Activated CD8-positive, alpha-beta T cell treated with anti-CD3 and anti-CD28 coated beads for 36 hours (primary cell): ENCODE results near the gene ZNF629. TPM values are rescaled to one million over a fixed set of nuclear protein-coding genes. Genes with fewer than 3 reads are reported as not detected.
A peak's percentile ranks its signal among the peaks of the same experiment; 100 is the strongest.

Experiments
- ATAC-seq: fragments of 200-7000 bp; cut with Tn5 transposase; one replicate; pipeline ENCODE4 v1.10.0; 2021; ENCODE audit warnings: mild to moderate bottlenecking, moderate library complexity
- CTCF ChIA-PET: fragments of 350-600 bp; sonication (Branson Sonifier 250); formaldehyde crosslinking; loops from one replicate; lab custom pipeline; 2021; ENCODE audit warnings: antibody characterized with exemption; lab: Charles Lee
- POLR2A ChIA-PET: fragments of 350-600 bp; sonication (Branson Sonifier 250); formaldehyde crosslinking; loops from one replicate; lab custom pipeline; 2021; ENCODE audit warnings: antibody characterized with exemption; lab: Charles Lee
- DNase-seq: peaks from one replicate; pipeline ENCODE4 v3.0.0-alpha.2; 2020
- H3K27ac Mint-ChIP-seq: one replicate; pipeline ENCODE4 v1.8.0; 2021; ENCODE audit warnings: mild to moderate bottlenecking, mixed read lengths
- H3K27me3 Mint-ChIP-seq: one replicate; pipeline ENCODE4 v1.8.0; 2021; ENCODE audit warnings: mixed read lengths
- H3K36me3 Mint-ChIP-seq: one replicate; pipeline ENCODE4 v1.8.0; 2021; ENCODE audit warnings: low read depth, mixed read lengths
- H3K4me1 Mint-ChIP-seq: one replicate; pipeline ENCODE4 v1.8.0; 2021; ENCODE audit warnings: low read depth, mixed read lengths
- H3K4me3 Mint-ChIP-seq: one replicate; pipeline ENCODE4 v1.8.0; 2021; ENCODE audit warnings: mild to moderate bottlenecking, moderate library complexity, mixed read lengths
- H3K9me3 Mint-ChIP-seq: one replicate; pipeline ENCODE4 v1.8.0; 2021; ENCODE audit warnings: mixed read lengths
- intact Hi-C: fragments of 100-400 bp; cut with micrococcal nuclease; formaldehyde crosslinking; loops from one replicate; pipeline ENCODE4 v1.10.0; 2022
- total RNA-seq, 2 experiments: library from RNA; stranded (reverse); gene quantifications; one replicate each; pipeline ENCODE4 v1.2.3, GENCODE V29; 2021
- TF ChIP-seq, protein P1 (sequence below): fragments of 200-600 bp; IDR thresholded peaks from one replicate; pipeline ENCODE4 v1.8.0; 2022; ENCODE audit warnings: antibody characterized with exemption, mild to moderate bottlenecking

Gene ZNF629
- total RNA-seq, 2 experiments from 2014 or later, result 2.8 to 3.2 TPM

DNA sequence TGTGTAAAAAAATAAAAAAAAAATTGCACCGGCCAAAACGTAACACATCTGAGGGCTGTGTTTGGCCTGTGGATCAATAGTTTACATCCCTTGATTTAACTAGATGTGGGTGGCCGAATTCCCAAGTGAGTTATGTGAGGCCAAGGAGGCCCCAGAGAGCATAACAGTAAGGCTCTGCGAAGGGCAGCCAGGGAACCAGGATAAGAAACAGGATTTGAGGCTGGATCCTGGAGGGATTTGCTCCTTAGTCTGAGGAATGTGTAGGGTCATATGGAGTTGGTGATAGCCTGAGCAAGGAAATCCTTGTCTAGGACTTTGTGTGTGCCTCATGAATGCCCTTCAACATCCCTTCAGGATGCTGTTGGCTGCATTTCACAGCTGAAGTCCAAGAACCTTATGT is 36.8 kb downstream of the ZNF629 start:
- DNase-seq (no peak), ATAC-seq (no peak)
- H3K36me3 Mint-ChIP-seq, result peaks cover 22% of the 10 kb centered on the region
- H3K27me3 Mint-ChIP-seq, result no peaks in the 10 kb centered on the region
- H3K27ac Mint-ChIP-seq, result no peak overlapping the region
- CTCF ChIA-PET, result interaction anchor here (0.6 to 1.6 kb wide), 4 partner anchors 56 to 347 kb away, joined by 3 to 5 read pairs (median 4); no protein-coding TSS in a partner anchor
- no peaks in the 10 kb centered on the region for H3K9me3 Mint-ChIP-seq
- TF ChIP-seq, protein P1, sequence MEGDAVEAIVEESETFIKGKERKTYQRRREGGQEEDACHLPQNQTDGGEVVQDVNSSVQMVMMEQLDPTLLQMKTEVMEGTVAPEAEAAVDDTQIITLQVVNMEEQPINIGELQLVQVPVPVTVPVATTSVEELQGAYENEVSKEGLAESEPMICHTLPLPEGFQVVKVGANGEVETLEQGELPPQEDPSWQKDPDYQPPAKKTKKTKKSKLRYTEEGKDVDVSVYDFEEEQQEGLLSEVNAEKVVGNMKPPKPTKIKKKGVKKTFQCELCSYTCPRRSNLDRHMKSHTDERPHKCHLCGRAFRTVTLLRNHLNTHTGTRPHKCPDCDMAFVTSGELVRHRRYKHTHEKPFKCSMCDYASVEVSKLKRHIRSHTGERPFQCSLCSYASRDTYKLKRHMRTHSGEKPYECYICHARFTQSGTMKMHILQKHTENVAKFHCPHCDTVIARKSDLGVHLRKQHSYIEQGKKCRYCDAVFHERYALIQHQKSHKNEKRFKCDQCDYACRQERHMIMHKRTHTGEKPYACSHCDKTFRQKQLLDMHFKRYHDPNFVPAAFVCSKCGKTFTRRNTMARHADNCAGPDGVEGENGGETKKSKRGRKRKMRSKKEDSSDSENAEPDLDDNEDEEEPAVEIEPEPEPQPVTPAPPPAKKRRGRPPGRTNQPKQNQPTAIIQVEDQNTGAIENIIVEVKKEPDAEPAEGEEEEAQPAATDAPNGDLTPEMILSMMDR, result no peak
- H3K4me1 Mint-ChIP-seq, result peaks cover 21% of the 10 kb centered on the region
- POLR2A ChIA-PET, result interaction anchor here (0.9 to 2.0 kb wide), 5 partner anchors 9 to 91 kb away, joined by 3 to 6 read pairs (median 3); no protein-coding TSS in a partner anchor
- peak overlapping the region; percentile 90 for H3K4me3 Mint-ChIP-seq
- intact Hi-C loops, result no loop called here

DNA sequence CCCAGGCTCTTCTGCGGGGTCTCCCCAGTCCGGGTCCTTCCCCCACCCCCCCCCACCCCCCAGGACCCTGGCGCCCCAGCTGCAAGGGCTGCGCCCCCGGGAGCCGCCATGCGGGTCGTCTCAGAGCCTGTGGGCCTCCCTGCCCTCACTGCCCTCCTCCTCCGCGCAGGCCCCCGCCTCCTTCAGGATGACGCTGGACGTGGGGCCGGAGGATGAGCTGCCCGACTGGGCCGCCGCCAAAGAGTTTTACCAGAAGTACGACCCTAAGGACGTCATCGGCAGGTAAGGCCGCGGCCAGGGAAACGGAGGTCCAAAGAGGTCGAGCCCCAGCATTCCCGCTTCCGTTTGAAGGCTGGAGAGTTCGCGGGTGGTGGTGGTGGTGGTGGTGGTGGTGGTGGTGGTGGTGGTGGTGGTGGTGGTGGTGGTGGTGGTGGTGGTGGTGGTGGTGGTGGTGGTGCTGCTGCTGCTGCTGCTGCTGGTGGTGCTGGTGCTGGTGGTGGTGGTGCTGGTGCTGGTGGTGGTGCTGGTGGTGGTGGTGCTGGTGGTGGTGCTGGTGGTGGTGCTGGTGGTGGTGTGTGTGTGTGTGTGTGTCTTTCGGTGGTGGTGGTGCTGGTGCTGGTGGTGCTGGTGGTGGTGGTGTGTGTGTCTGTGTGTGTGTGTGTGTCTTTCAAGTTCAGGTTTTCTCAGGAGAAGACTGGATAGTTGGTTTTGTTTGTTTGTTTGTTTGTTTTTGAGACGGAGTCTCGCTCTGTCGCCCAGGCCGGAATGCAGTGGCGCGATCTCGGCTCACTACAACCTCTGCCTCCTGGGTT is 38.2 kb downstream of the ZNF629 start:
- ATAC-seq, result peak; percentile 12
- intact Hi-C loops, result no loop called here
- TF ChIP-seq, protein P1, result no peak
- Mint-ChIP-seq H3K36me3 (peaks cover 28% of the 10 kb centered on the region), H3K4me1 (peaks cover 21% of the 10 kb centered on the region), H3K4me3 (peak overlapping the region; percentile 90), H3K27ac (peak overlapping the region; percentile 84), H3K9me3 (no peaks in the 10 kb centered on the region), H3K27me3 (no peaks in the 10 kb centered on the region)
- ChIA-PET CTCF (interaction anchor here (1.4 to 2.6 kb wide), 3 partner anchors 16 to 193 kb away, joined by 3 to 16 read pairs (median 5); no protein-coding TSS in a partner anchor), POLR2A (interaction anchor here (0.6 to 2.1 kb wide), 15 partner anchors 9 to 277 kb away, joined by 3 to 12 read pairs (median 4); partner anchors contain the start of genes FBRS and ITGAL)
- peak; percentile 40 for DNase-seq

DNA sequence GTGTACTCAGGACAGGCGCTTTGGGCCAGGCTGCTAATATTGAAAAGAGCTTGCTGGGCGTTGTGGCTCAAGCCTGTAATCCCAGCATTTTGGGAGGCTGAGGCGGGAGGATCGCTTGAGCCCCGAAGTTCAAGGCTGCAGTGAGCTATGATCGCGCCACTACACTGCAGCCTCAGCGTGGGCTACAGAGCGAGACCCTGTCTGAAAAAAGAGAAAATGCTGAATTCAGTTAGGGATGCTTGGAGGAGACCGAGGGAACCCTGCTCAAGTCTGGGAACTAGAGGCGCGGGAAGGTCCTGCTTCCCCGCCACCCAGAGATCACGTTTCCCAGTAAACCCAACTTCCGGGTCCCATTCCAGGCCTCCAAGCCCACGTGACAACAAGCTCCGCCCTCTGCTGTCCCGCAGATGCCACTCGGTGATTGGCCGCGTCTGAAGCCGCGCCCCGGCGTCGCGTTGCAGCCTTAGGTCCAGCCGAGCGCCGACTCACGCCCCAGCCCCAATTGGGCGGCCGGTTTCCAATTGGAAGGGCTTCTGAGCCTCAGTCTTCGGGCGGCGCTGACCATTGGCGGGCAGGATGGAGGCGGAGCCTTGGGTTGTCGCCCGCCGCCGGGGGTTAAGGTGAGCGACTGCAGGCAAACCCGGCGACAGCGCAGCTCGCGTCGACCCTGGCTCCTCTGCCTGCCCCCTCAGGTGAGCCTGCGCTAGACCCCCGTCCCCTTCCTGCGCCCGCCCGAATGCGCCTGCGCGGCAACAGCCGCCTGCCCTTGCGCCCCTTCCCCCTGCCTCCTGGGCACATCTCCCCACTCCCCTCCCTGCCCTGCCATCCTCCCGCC is 39.0 kb downstream of the ZNF629 start, which contains the start of gene PHKG2:
Gene PHKG2, plus strand, starts transcription at position 627 of the 835 bp plus-strand sequence. CDS start 396 bp downstream, outside the sequence.
- ChIA-PET POLR2A (interaction anchor here (0.6 to 2.1 kb wide), 18 partner anchors 8 to 276 kb away, joined by 3 to 12 read pairs (median 4); partner anchors contain the start of genes FBRS and ITGAL), CTCF (interaction anchor here (0.8 to 2.6 kb wide), 6 partner anchors 17 to 194 kb away, joined by 3 to 16 read pairs (median 3); no protein-coding TSS in a partner anchor)
- peak within 1 kb of the TSS; percentile 84 for H3K27ac Mint-ChIP-seq
- H3K27me3 Mint-ChIP-seq, result no peaks in the 10 kb centered on the region
- H3K36me3 Mint-ChIP-seq, result peaks cover 31% of the 10 kb centered on the region
- no peaks in the 10 kb centered on the region for H3K9me3 Mint-ChIP-seq
- DNase-seq (peak; percentile 99), ATAC-seq (peak; percentile 99)
- peaks cover 21% of the 10 kb centered on the region for H3K4me1 Mint-ChIP-seq
- peak within 1 kb of the TSS; percentile 90 for H3K4me3 Mint-ChIP-seq
- TF ChIP-seq, protein P1, result no peak
- intact Hi-C loops, result no loop called here

DNA sequence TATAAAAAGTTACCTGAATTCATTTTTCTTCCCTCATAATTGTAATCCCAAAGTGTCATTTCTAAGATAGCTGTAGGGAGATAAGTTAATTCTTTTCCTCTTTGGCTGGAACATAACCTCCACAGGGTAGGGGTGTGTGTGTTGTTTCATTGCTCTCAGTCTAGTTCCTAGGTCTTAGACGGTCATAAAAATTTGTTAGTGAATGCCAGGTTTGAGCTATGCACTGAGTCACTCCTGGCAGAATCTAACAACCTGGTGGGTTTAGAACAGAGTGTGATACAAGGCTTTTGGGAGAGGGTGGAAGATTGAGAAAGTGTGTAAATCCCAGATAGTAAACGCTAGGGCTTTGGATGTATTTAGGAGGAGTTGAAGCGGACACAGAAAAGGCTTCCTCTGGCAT is 39.7 kb downstream of the ZNF629 start:
- Mint-ChIP-seq H3K36me3 (peaks cover 31% of the 10 kb centered on the region), H3K27ac (peak overlapping the region; percentile 79), H3K4me3 (peak overlapping the region; percentile 90), H3K4me1 (peaks cover 21% of the 10 kb centered on the region), H3K9me3 (no peaks in the 10 kb centered on the region), H3K27me3 (no peaks in the 10 kb centered on the region)
- TF ChIP-seq, protein P1, result no peak
- DNase-seq (no peak), ATAC-seq (no peak)
- POLR2A ChIA-PET, result interaction anchor here (0.8 to 2.1 kb wide), 11 partner anchors 9 to 275 kb away, joined by 3 to 12 read pairs (median 5); partner anchors contain the start of gene ITGAL
- intact Hi-C loops, result no loop called here
- CTCF ChIA-PET, result interaction anchor here (0.8 to 2.6 kb wide), 6 partner anchors 18 to 195 kb away, joined by 3 to 16 read pairs (median 3); no protein-coding TSS in a partner anchor
